Kidney epithelial cell (primary cell): ENCODE results near the gene GTF2A2. TPM values are rescaled to one million over a fixed set of nuclear protein-coding genes. Genes with fewer than 3 reads are reported as not detected.

Experiments used
- DNase-seq: peaks from one replicate; pipeline ENCODE4 v3.0.0-alpha.2; 2010; ENCODE audit warnings: low read depth
- H3K27me3 ChIP-seq: 2 replicates; pipeline ENCODE4 v1.6.0; 2011; ENCODE audit warnings: low read length; ENCODE audit not compliant: control insufficient read depth, insufficient read depth
- H3K36me3 ChIP-seq: 2 replicates; pipeline ENCODE4 v1.5.1; 2011; ENCODE audit warnings: low read length; ENCODE audit not compliant: control insufficient read depth, insufficient read depth
- H3K4me3 ChIP-seq: 2 replicates; pipeline ENCODE4 v1.5.1; 2011; ENCODE audit warnings: low read depth, mild to moderate bottlenecking, control low read depth, low read length
- CTCF ChIP-seq: IDR thresholded peaks from 2 replicates; pipeline ENCODE4 v1.5.1; 2011; ENCODE audit warnings: mild to moderate bottlenecking, moderate library complexity, low read length, control low read depth, inconsistent platforms; ENCODE audit not compliant: insufficient read depth, poor library complexity, severe bottlenecking
- total RNA-seq: library from RNA; depleted of rRNA; stranded (reverse); fragments of >200 nt; gene quantifications from 2 replicates; pipeline ENCODE4 v1.2.3, GENCODE V29; 2015

The GTF2A2 gene
- total RNA-seq, 1 donor from 2014 or later: 36.9 TPM

DNA sequence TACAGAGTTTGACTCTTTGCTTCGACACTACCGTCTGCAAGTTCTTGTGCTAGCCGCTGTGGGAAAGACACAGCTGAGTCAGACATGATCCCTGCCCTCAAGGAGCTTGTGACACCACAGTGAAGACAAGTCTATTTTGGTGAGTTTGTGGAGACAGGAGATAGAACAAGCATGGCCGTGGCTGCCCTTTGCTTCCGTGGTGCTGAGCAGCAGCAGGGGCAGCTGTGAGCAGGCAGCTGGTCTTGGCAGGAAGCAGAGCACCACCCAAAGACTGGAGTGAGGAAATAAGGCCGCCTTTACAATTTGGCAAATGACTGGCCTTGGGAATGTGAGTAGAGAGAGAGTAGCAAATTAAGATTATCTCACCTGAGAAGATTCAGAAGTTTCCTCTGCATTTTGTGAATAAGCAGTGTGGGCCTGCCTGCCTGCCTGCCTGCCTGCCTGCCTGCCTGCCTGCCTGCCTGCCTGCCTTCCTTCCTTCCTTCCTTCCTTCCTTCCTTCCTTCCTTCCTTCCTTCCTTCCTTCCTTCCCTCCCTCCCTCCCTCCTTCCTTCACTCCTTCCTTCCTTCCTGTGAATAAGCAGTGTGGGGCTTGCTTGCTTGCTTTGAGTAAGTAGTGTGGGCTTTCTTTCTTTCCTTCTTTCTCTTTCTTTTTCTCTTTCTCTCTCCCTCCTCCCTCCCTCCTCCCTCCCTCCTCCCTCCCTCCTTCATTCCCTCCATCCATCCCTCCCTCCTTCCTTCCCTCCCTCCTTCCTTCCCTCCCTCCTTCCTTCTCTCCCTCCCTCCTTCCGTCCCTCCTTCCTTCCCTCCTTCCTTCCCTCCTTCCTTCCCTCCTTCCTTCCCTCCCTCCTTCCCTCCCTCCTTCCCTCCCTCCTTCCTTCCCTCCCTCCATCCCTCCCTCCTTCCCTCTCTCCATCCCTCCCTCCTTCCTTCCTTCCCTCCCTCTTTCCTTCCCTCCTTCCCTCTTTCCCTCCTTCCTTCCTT, 47.3 kb downstream of the GTF2A2 start:
- no peak for TF ChIP-seq CTCF
- DNase-seq: no peak
- H3K4me3 ChIP-seq: no peak overlapping the region
- no peaks in the 10 kb centered on the region for H3K27me3 ChIP-seq
- no peaks in the 10 kb centered on the region for H3K36me3 ChIP-seq

GRCh38 chr15:59605994-59606393, 51.3 kb downstream of the GTF2A2 start:
- no peak for DNase-seq
- no peak for TF ChIP-seq CTCF
- no peak overlapping the region for H3K4me3 ChIP-seq
- no peaks in the 10 kb centered on the region for H3K27me3 ChIP-seq
- no peaks in the 10 kb centered on the region for H3K36me3 ChIP-seq

DNA sequence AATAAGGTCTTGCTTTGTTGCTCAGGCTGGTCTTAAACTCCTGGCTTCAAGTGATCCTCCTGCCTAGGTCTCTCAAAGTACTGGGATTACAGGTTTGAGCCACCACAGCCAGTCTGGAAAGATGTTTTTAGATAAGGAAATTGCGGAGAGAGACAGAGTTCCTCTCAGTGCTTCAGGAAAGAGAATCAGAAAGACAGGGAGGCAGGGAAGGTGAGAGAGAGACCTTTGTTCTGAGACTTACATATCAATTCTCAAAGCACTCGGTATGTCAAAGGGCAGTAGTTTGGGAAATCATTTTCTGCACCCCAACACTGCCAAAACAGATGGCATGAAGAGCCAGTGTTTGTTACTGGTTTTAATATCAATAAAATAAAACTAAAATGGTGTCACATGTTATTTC, 58.9 kb downstream of the GTF2A2 start:
- Histone ChIP-seq H3K4me3 (no peak overlapping the region), H3K27me3 (no peaks in the 10 kb centered on the region), H3K36me3 (no peaks in the 10 kb centered on the region)
- no peak for DNase-seq
- no peak for TF ChIP-seq CTCF

DNA sequence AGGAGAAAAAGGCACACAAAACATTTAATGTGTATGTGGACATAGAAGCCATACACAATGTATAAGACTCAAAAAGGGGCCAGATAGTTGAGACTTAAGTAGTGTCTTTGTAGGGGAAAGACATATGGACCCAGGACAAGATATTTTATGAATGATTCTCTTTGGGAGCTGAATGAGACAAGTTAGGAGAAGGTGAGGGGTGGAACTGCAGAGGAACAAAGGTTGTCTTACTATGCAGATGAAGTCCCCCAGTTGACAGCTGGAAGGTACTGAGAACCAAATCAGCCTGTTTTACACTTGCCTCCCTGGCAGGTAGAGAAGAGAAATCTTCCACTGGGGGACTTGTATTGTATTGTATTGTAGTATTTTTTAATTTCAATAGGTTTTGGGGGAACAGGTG, 60.7 kb downstream of the GTF2A2 start:
- DNase-seq: no peak
- no peak for TF ChIP-seq CTCF
- Histone ChIP-seq H3K36me3 (no peaks in the 10 kb centered on the region), H3K27me3 (no peaks in the 10 kb centered on the region), H3K4me3 (no peak overlapping the region)

GRCh38 chr15:59595434-59595915, 61.8 kb downstream of the GTF2A2 start:
- TF ChIP-seq CTCF: no peak
- H3K4me3 ChIP-seq: no peak overlapping the region
- no peak for DNase-seq
- H3K27me3 ChIP-seq: no peaks in the 10 kb centered on the region
- no peaks in the 10 kb centered on the region for H3K36me3 ChIP-seq
